Liver (tissue), 3 donors: Measurements from ENCODE around the gene TM4SF18.

ENCODE experiments used
- ATF3 ChIP-seq: IDR thresholded peaks from 2 replicates; pipeline ENCODE4 v1.6.1; 2016; ENCODE audit warnings: antibody characterized with exemption
- CTCF ChIP-seq: fragments of 150-350 bp; IDR thresholded peaks from 2 replicates; pipeline ENCODE4 v1.5.1; 2017; ENCODE audit warnings: improper control_type of control experiment, low read depth, low read length; ENCODE audit not compliant: missing input control
- GABPA ChIP-seq, 2 donors: IDR thresholded peaks in 1 of 2; conservative IDR thresholded peaks in 1 of 2; 2 replicates each; pipeline ENCODE4 v1.6.1; 2016; ENCODE audit warnings: antibody characterized with exemption in 2 of 2, mild to moderate bottlenecking in 1 of 2, moderate library complexity in 1 of 2
- HNF4A ChIP-seq, 2 donors: conservative IDR thresholded peaks; 2 replicates each; pipeline ENCODE4 v1.6.1; 2016; ENCODE audit warnings: antibody characterized with exemption in 2 of 2, mild to moderate bottlenecking in 2 of 2
- JUND ChIP-seq, 2 donors: IDR thresholded peaks; 2 replicates each; pipeline ENCODE4 v1.6.1; 2016; ENCODE audit warnings: antibody characterized with exemption in 2 of 2
- MAX ChIP-seq: IDR thresholded peaks from 2 replicates; pipeline ENCODE4 v1.6.1; 2016; ENCODE audit warnings: antibody characterized with exemption
- RAD21 ChIP-seq, 2 donors: IDR thresholded peaks; 2 replicates each; pipeline ENCODE4 v1.6.1; 2016; ENCODE audit warnings: antibody characterized with exemption in 2 of 2, mild to moderate bottlenecking in 2 of 2
- REST ChIP-seq: IDR thresholded peaks from 2 replicates; pipeline ENCODE4 v1.6.1; 2016; ENCODE audit warnings: antibody characterized with exemption, mild to moderate bottlenecking
- RXRA ChIP-seq, 2 donors: IDR thresholded peaks; 2 replicates each; pipeline ENCODE4 v1.6.1; 2017 to 2018; ENCODE audit warnings: antibody characterized with exemption in 2 of 2, mild to moderate bottlenecking in 1 of 2
- TAF1 ChIP-seq: conservative IDR thresholded peaks from 2 replicates; pipeline ENCODE4 v1.6.1; 2016; ENCODE audit warnings: antibody characterized with exemption, mild to moderate bottlenecking
- YY1 ChIP-seq: IDR thresholded peaks from 2 replicates; pipeline ENCODE4 v1.6.1; 2016; ENCODE audit warnings: antibody characterized with exemption, mild to moderate bottlenecking
- donor health status: healthy.
- donor health status: healthy.

- no peak for TF ChIP-seq CTCF
- TF ChIP-seq JUND (IDR thresholded peaks at IDR 0.05), result no peak
- no peak for TF ChIP-seq REST
- TF ChIP-seq RXRA (IDR thresholded peaks at IDR 0.05), result peak in 1 of 2 donors; percentile 14
- TF ChIP-seq TAF1, result no peak
- TF ChIP-seq RAD21 (IDR thresholded peaks at IDR 0.05), result peak in 1 of 2 donors; percentile 34
- peak in 1 of 2 donors; percentile 12 for TF ChIP-seq HNF4A (conservative IDR thresholded peaks at IDR 0.05)
- no peak for TF ChIP-seq MAX
- no peak for TF ChIP-seq YY1
- no peak for TF ChIP-seq ATF3
- no peak for TF ChIP-seq GABPA (IDR thresholded peaks at IDR 0.05 in 1 of 2, conservative IDR thresholded peaks at IDR 0.05 in 1 of 2)
Observed at GRCh38 chr3:149376718-149377407, 43.4 kb upstream of the TM4SF18 start.
